Astrocyte (in vitro differentiated cells and primary cell): ENCODE results near the gene CAMK2D.

Experiments used
- EZH2 ChIP-seq: IDR thresholded peaks from 2 replicates; pipeline ENCODE4 v1.6.1; 2012; ENCODE audit warnings: mild to moderate bottlenecking, low read length, inconsistent platforms; ENCODE audit not compliant: insufficient read depth
- TF ChIP-seq, protein P1 (sequence below): IDR thresholded peaks from 2 replicates; pipeline ENCODE4 v1.5.1; 2011; ENCODE audit warnings: low read depth, mild to moderate bottlenecking, inconsistent platforms, low read length, moderate library complexity; ENCODE audit not compliant: insufficient read depth

DNA sequence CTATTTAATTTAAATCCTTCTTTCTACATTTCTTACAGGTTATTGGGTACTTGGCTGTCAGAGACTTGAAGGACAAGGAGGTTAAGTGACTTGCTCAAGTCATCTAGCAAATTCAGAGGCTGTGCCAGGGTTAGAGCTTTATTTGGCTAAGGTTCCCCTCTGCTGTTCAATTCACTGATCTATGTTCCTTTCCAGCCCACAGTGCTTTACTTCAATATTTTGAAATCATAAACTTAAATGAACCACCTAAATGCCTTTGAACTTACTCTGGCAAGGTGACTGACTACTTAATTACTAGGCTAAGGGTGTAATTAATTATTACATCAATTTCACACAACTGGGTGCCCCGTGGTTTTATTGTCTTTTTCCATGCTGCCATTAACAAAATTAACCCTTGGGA, 288.7 kb downstream of the CAMK2D start:
- TF ChIP-seq, protein P1, sequence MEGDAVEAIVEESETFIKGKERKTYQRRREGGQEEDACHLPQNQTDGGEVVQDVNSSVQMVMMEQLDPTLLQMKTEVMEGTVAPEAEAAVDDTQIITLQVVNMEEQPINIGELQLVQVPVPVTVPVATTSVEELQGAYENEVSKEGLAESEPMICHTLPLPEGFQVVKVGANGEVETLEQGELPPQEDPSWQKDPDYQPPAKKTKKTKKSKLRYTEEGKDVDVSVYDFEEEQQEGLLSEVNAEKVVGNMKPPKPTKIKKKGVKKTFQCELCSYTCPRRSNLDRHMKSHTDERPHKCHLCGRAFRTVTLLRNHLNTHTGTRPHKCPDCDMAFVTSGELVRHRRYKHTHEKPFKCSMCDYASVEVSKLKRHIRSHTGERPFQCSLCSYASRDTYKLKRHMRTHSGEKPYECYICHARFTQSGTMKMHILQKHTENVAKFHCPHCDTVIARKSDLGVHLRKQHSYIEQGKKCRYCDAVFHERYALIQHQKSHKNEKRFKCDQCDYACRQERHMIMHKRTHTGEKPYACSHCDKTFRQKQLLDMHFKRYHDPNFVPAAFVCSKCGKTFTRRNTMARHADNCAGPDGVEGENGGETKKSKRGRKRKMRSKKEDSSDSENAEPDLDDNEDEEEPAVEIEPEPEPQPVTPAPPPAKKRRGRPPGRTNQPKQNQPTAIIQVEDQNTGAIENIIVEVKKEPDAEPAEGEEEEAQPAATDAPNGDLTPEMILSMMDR: no peak
- no peak for TF ChIP-seq EZH2
